HCT116 (cell line): ENCODE results near the gene KAZN. TPM values are rescaled to one million over a fixed set of nuclear protein-coding genes. Genes with fewer than 3 reads are reported as not detected.

ENCODE experiments used
- ATAC-seq: fragments of 200-7000 bp; cut with Tn5 transposase; 2 replicates; pipeline ENCODE4 v1.9.1; 2020; ENCODE audit warnings: mild to moderate bottlenecking, moderate library complexity
- BruUV-seq: library from RNA; stranded (reverse); fragments of 400-500 nt; replicated peaks from 2 replicates; lab custom pipeline; 2021; lab: Mats Ljungman, UMichigan
- CTCF ChIA-PET: fragments of 300-600 bp; sonication (Branson Sonifier 250); formaldehyde crosslinking; loops from one replicate; lab custom pipeline; 2021; ENCODE audit warnings: antibody characterized with exemption; lab: Charles Lee
- POLR2A ChIA-PET: fragments of 300-600, 350-600 bp; sonication (Branson Sonifier 250); formaldehyde crosslinking; loops from one replicate; lab custom pipeline; 2021; ENCODE audit warnings: antibody characterized with exemption; lab: Charles Lee
- RAD21 ChIA-PET, 2 experiments: fragments of 300-600 bp; sonication (Branson Sonifier 250); formaldehyde crosslinking; loops; one replicate each; lab custom pipeline; 2023; ENCODE audit warnings: low total read pairs in 2 of 2; ENCODE audit not compliant: uncharacterized antibody in 2 of 2, unreplicated experiment in 2 of 2, low non-redundant PET in 1 of 2; lab: Charles Lee
- DNase-seq: peaks from one replicate; pipeline ENCODE4 v3.0.0-alpha.2; 2010; ENCODE audit warnings: low read depth, low spot score
- H2AFZ ChIP-seq: fragments of 200-600 bp; shearing (Covaris generic), sonication (generic); 2 replicates; pipeline ENCODE4 v1.6.1; 2017; ENCODE audit warnings: low read depth, mixed run types, mixed read lengths, antibody characterized with exemption, low read length; ENCODE audit not compliant: poor library complexity, severe bottlenecking
- H3K27ac ChIP-seq: 2 replicates; pipeline ENCODE4 v1.5.1; 2012; ENCODE audit warnings: low read depth, low read length
- H3K27me3 ChIP-seq: fragments of 200-600 bp; sonication (generic); 2 replicates; pipeline ENCODE4 v1.6.1; 2016; ENCODE audit warnings: mixed run types, low read length, mixed read lengths; ENCODE audit not compliant: insufficient read depth
- H3K36me3 ChIP-seq, 2 experiments: fragments of 200-500 bp in 1 of 2; fragments of 200-600 bp in 1 of 2; sonication (Bioruptor generic) in 1 of 2; sonication (generic) in 1 of 2; 2 replicates each; pipeline versions ENCODE4 v1.5.1 to v1.6.1; 2014 to 2016; ENCODE audit warnings: low read length in 2 of 2, inconsistent platforms in 1 of 2, mixed read lengths in 1 of 2, mixed run types in 1 of 2; ENCODE audit not compliant: insufficient read depth in 2 of 2, control insufficient read depth in 1 of 2
- H3K4me1 ChIP-seq, 2 experiments: fragments of 200-600 bp in 1 of 2; sonication (generic) in 1 of 2; 2 replicates each; pipeline versions ENCODE4 v1.5.1 to v1.6.1; 2012 to 2017; ENCODE audit warnings: low read length in 2 of 2, inconsistent platforms in 1 of 2, mild to moderate bottlenecking in 1 of 2, mixed read lengths in 1 of 2, mixed run types in 1 of 2, moderate library complexity in 1 of 2; ENCODE audit not compliant: insufficient read depth in 2 of 2, control insufficient read depth in 1 of 2
- H3K4me2 ChIP-seq: fragments of 200-600 bp; sonication (generic); 2 replicates; pipeline ENCODE4 v1.6.1; 2017; ENCODE audit warnings: mixed run types, low read length, mixed read lengths
- H3K4me3 ChIP-seq, 2 experiments: fragments of 200-600 bp in 1 of 2; sonication (generic) in 1 of 2; replicated peaks in 1 of 2; 2 replicates each; pipeline ENCODE4 v1.5.1; 2011 to 2016; ENCODE audit warnings: low read length in 2 of 2, control low read depth in 1 of 2, low read depth in 1 of 2, mild to moderate bottlenecking in 1 of 2, mixed read lengths in 1 of 2, mixed run types in 1 of 2
- H3K79me2 ChIP-seq: fragments of 200-600 bp; sonication (generic); 2 replicates; pipeline ENCODE4 v1.6.1; 2017; ENCODE audit warnings: mild to moderate bottlenecking, mixed run types, low read length, moderate library complexity, mixed read lengths; ENCODE audit not compliant: insufficient read depth
- H3K9ac ChIP-seq: fragments of 200-600 bp; sonication (generic); 2 replicates; pipeline ENCODE4 v1.6.1; 2016; ENCODE audit warnings: low read length, mixed read lengths
- H3K9me2 ChIP-seq: fragments of 200-600 bp; sonication (generic), shearing (Covaris generic); 2 replicates; pipeline ENCODE4 v1.6.1; 2017; ENCODE audit warnings: mixed run types, mild to moderate bottlenecking, moderate library complexity; ENCODE audit not compliant: insufficient read depth
- H3K9me3 ChIP-seq, 2 experiments: fragments of 200-500 bp in 1 of 2; fragments of 200-600 bp in 1 of 2; sonication (Bioruptor generic) in 1 of 2; sonication (generic) in 1 of 2; 2 replicates each; pipeline ENCODE4 v1.6.1; 2014 to 2017; ENCODE audit warnings: low read length in 2 of 2, mixed read lengths in 2 of 2, inconsistent platforms in 1 of 2, low read depth in 1 of 2, mild to moderate bottlenecking in 1 of 2, mixed run types in 1 of 2, moderate library complexity in 1 of 2; ENCODE audit not compliant: control insufficient read depth in 1 of 2, insufficient read depth in 1 of 2
- H4K20me1 ChIP-seq: fragments of 200-600 bp; sonication (generic), shearing (Covaris generic); 2 replicates; pipeline ENCODE4 v1.6.1; 2017; ENCODE audit warnings: mixed run types, mild to moderate bottlenecking, moderate library complexity; ENCODE audit not compliant: insufficient read depth
- CBX3 ChIP-seq: IDR thresholded peaks from 2 replicates; pipeline ENCODE4 v1.6.1; 2012; ENCODE audit warnings: low read depth
- ELF1 ChIP-seq: IDR thresholded peaks from 2 replicates; pipeline ENCODE4 v1.6.1; 2012; ENCODE audit warnings: low read depth, borderline replicate concordance
- EZH2 ChIP-seq: fragments of 200-600 bp; sonication (generic); IDR thresholded peaks from 2 replicates; pipeline ENCODE4 v1.6.1; 2017; ENCODE audit warnings: antibody characterized with exemption, mixed run types
- EZH2phosphoT487 ChIP-seq: fragments of 200-600 bp; IDR thresholded peaks from 2 replicates; pipeline ENCODE4 v1.6.1; 2018; ENCODE audit warnings: antibody characterized with exemption, borderline replicate concordance
- FOSL1 ChIP-seq: IDR thresholded peaks from 2 replicates; pipeline ENCODE4 v1.6.1; 2012; ENCODE audit warnings: low read depth
- JUND ChIP-seq: IDR thresholded peaks from 2 replicates; pipeline ENCODE4 v1.6.1; 2012
- POLR2A ChIP-seq: IDR thresholded peaks from 2 replicates; pipeline ENCODE4 v1.7.0; 2011; ENCODE audit warnings: borderline replicate concordance; ENCODE audit not compliant: insufficient read depth, insufficient read length; ENCODE audit errors: extremely low read depth
- POLR2AphosphoS5 ChIP-seq: IDR thresholded peaks from 2 replicates; pipeline ENCODE4 v1.6.1; 2011; ENCODE audit warnings: mild to moderate bottlenecking, low read depth, low read length, moderate library complexity
- SIN3A ChIP-seq: IDR thresholded peaks from 2 replicates; pipeline ENCODE4 v1.6.1; 2012; ENCODE audit warnings: low read depth
- SP1 ChIP-seq: IDR thresholded peaks from 2 replicates; pipeline ENCODE4 v1.6.1; 2012; ENCODE audit warnings: low read depth
- SRF ChIP-seq: IDR thresholded peaks from 2 replicates; pipeline ENCODE4 v1.6.1; 2012; ENCODE audit warnings: low read depth
- TCF7L2 ChIP-seq: IDR thresholded peaks from 2 replicates; pipeline ENCODE4 v1.7.0; 2011; ENCODE audit warnings: borderline replicate concordance, inconsistent platforms; ENCODE audit not compliant: insufficient read depth, insufficient read length; ENCODE audit errors: extremely low read depth
- YY1 ChIP-seq: IDR thresholded peaks from 2 replicates; pipeline ENCODE4 v1.6.1; 2011; ENCODE audit warnings: low read length, low read depth, moderate library complexity, mild to moderate bottlenecking; ENCODE audit not compliant: insufficient replicate concordance; ENCODE audit errors: extremely low read depth
- ZFX ChIP-seq: fragments of 450-650 bp; IDR thresholded peaks from 2 replicates; pipeline ENCODE4 v1.6.1; 2017
- ZNF274 ChIP-seq: fragments of 200-500 bp; sonication (Bioruptor generic); IDR thresholded peaks from 2 replicates; pipeline ENCODE4 v1.6.1; 2014; ENCODE audit warnings: mild to moderate bottlenecking, low read depth, low read length, inconsistent platforms
- intact Hi-C: fragments of 100-400 bp; cut with micrococcal nuclease; formaldehyde crosslinking; loops from 2 replicates; pipeline ENCODE4 v1.10.0; 2022
- total RNA-seq: library from RNA; stranded (reverse); gene quantifications from one replicate; pipeline ENCODE4 v1.2.1, GENCODE V29; 2021; ENCODE audit not compliant: unreplicated experiment
- TF ChIP-seq, protein P1 (sequence below): IDR thresholded peaks from 2 replicates; pipeline ENCODE4 v1.6.1; 2012
- TF ChIP-seq, protein P2 (sequence below): IDR thresholded peaks from 2 replicates; pipeline ENCODE4 v1.6.1; 2012
- TF ChIP-seq, protein P3 (sequence below): IDR thresholded peaks from 2 replicates; pipeline ENCODE4 v1.6.1; 2011; ENCODE audit warnings: mild to moderate bottlenecking, low read length, moderate library complexity; ENCODE audit not compliant: insufficient replicate concordance; ENCODE audit errors: extremely low read depth

The KAZN gene
- total RNA-seq, 1 experiment from 2014 or later = 13.4 TPM

DNA sequence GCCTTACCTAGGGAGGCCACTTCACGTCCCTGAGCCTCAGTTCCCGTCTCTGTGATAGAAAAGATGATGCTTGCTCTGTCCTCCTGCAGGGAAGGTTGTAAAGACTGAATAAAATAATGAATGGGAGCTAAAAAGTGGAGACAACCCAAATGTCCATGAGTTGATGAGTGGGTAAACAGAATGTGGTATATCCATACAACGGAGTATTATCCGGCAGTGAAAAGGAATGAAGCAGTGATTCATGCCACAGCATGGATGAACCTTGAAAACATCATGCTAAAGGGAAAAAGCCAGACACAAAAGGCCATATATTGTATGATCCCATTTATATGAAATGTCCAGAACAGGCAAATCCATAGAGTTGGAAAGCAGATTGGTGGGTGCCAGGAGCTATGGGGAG lies 77.9 kb downstream of the KAZN start:
- H3K27ac ChIP-seq = no peak overlapping the region
- H3K27me3 ChIP-seq = peaks cover 44% of the 10 kb centered on the region
- DNase-seq (no peak), ATAC-seq (no peak)
- CTCF ChIA-PET = no interaction called here
- H4K20me1 ChIP-seq = no peaks in the 10 kb centered on the region
- TF ChIP-seq CBX3 = no peak
- no peak for TF ChIP-seq SP1
- no peak for TF ChIP-seq FOSL1
- no peak for TF ChIP-seq EZH2phosphoT487
- no peak for TF ChIP-seq POLR2A
- TF ChIP-seq ELF1 = no peak
- TF ChIP-seq, protein P1, sequence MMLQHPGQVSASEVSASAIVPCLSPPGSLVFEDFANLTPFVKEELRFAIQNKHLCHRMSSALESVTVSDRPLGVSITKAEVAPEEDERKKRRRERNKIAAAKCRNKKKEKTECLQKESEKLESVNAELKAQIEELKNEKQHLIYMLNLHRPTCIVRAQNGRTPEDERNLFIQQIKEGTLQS = no peak
- TF ChIP-seq, protein P2, sequence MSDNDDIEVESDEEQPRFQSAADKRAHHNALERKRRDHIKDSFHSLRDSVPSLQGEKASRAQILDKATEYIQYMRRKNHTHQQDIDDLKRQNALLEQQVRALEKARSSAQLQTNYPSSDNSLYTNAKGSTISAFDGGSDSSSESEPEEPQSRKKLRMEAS = no peak
- no peak for TF ChIP-seq SRF
- no peak for TF ChIP-seq TCF7L2
- no peak overlapping the region for H3K4me3 ChIP-seq
- no peaks in the 10 kb centered on the region for H3K4me1 ChIP-seq
- BruUV-seq = no TSS peak
- H2AFZ ChIP-seq = no peak overlapping the region
- H3K9me2 ChIP-seq = no peaks in the 10 kb centered on the region
- POLR2A ChIA-PET = no interaction called here
- no peak overlapping the region for H3K4me2 ChIP-seq
- no peaks in the 10 kb centered on the region for H3K79me2 ChIP-seq
- intact Hi-C loops = no loop called here
- H3K9ac ChIP-seq = no peak overlapping the region
- H3K36me3 ChIP-seq = no peaks in the 10 kb centered on the region
- no peaks in the 10 kb centered on the region for H3K9me3 ChIP-seq
- RAD21 ChIA-PET = no interaction called here

DNA sequence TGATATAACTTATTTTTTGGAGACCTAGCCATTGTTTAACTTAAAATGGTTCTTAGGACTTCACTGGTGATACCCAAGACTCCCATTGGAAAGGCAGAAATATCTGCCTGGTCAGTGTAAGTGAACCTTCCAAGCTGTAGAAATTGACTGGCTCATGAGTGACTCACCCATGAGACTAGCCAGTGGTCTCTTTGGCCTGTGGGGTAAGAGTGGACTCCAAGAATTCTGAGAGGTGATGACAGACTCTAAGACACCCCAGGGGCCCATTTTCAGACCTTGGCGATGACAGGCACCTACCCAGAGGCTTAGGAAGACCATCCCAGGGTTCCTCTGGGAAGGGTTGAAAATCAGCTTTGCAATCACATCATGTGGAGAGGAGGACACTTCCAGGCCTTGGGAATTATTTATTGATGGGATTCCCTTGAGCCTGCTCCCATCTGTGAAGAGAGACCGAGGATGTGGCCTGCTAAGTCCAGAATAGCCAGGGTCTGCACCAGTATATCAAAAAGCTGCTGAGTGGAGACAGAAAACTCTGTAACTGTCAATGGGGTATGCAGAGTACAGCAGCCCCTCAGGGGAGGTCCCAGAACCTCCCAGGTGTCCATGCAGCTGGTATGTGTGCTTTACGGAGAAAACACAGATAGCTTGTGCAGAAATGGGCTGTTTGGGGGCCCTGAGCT lies 78.9 kb downstream of the KAZN start:
- POLR2A ChIA-PET = no interaction called here
- H2AFZ ChIP-seq = no peak overlapping the region

More for the DNA sequence above, 78.9 kb downstream of the KAZN start:
- DNase-seq = no peak
- ATAC-seq = no peak
- Histone ChIP-seq H4K20me1 (no peaks in the 10 kb centered on the region), H3K9ac (no peak overlapping the region), H3K9me2 (no peaks in the 10 kb centered on the region), H3K79me2 (no peaks in the 10 kb centered on the region), H3K27ac (no peak overlapping the region), H3K4me3 (no peak overlapping the region), H3K27me3 (peaks cover 40% of the 10 kb centered on the region), H3K36me3 (no peaks in the 10 kb centered on the region), H3K4me2 (no peak overlapping the region), H3K9me3 (no peaks in the 10 kb centered on the region), H3K4me1 (no peaks in the 10 kb centered on the region)
- ChIA-PET RAD21 (no interaction called here), CTCF (no interaction called here)
- TF ChIP-seq YY1 = no peak
- TF ChIP-seq EZH2 = no peak
- TF ChIP-seq ZFX = no peak
- TF ChIP-seq ZNF274 = no peak
- no peak for TF ChIP-seq SIN3A
- TF ChIP-seq, protein P3, sequence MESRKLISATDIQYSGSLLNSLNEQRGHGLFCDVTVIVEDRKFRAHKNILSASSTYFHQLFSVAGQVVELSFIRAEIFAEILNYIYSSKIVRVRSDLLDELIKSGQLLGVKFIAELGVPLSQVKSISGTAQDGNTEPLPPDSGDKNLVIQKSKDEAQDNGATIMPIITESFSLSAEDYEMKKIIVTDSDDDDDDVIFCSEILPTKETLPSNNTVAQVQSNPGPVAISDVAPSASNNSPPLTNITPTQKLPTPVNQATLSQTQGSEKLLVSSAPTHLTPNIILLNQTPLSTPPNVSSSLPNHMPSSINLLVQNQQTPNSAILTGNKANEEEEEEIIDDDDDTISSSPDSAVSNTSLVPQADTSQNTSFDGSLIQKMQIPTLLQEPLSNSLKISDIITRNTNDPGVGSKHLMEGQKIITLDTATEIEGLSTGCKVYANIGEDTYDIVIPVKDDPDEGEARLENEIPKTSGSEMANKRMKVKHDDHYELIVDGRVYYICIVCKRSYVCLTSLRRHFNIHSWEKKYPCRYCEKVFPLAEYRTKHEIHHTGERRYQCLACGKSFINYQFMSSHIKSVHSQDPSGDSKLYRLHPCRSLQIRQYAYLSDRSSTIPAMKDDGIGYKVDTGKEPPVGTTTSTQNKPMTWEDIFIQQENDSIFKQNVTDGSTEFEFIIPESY = no peak
- TF ChIP-seq POLR2A = no peak
- TF ChIP-seq CBX3 = no peak
- TF ChIP-seq, protein P1 = no peak
- no peak for TF ChIP-seq POLR2AphosphoS5
- TF ChIP-seq SRF = no peak
- TF ChIP-seq JUND = no peak
- intact Hi-C loops = no loop called here
- no TSS peak for BruUV-seq
